Measurements from ENCODE around the gene NIN. TPM values are rescaled to one million over a fixed set of nuclear protein-coding genes. Genes with fewer than 3 reads are reported as not detected.

Gene NIN
- total RNA-seq, 2 experiments from 2014 or later = 104 TPM

DNA sequence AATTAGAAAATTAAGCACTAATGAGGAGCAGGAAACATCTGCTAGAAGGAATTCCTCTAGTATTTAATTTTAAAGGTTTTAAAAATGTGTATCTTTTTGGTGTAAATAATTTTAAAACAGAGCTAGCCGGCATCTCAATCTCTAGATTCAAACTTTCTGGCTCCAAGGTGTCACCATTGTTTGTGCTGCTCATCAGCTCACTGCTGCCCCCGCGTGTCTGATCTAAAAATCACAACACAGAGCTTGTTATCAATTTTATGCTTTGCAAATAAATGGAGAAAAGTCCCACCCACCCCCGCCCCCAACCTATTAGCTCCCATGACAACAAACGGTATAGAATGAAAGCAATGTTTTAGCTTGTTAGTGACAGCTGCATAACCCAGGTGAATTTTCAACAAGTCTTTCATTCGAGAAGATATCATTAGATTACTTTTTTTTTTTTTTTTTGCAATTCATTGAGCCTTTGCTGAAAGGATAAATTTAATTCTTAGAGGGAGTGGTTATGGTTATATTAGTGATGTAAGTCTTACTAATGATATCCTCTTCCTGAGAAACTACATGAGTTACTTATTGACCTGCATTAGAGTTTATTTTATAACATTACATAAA lies 29.6 kb upstream of the NIN start:
- ChIA-PET CTCF (interaction anchor here (0.6 to 11.9 kb wide), 63 partner anchors 8 to 1093 kb away, joined by 3 to 204 read pairs (median 6); partner anchors contain the start of genes ABHD12B, KLHDC2, NIN and TRIM9), POLR2A (interaction anchor here (0.7 to 3.9 kb wide), 16 partner anchors 17 to 568 kb away, joined by 3 to 40 read pairs (median 4); partner anchors contain the start of genes DMAC2L, L2HGDH and NIN)
- Mint-ChIP-seq H3K36me3 (ENCODE audit: low read depth) (no peaks in the 10 kb centered on the region), H3K4me3 (peak overlapping the region; percentile 84), H3K4me1 (ENCODE audit: low read depth) (peaks cover 18% of the 10 kb centered on the region), H3K27ac (peak overlapping the region; percentile 88), H3K9me3 (ENCODE audit: insufficient read depth) (no peaks in the 10 kb centered on the region), H3K27me3 (ENCODE audit: low read depth) (peaks cover 14% of the 10 kb centered on the region)
- DNase-seq (peak; percentile 93), ATAC-seq (peak; percentile 67)

DNA sequence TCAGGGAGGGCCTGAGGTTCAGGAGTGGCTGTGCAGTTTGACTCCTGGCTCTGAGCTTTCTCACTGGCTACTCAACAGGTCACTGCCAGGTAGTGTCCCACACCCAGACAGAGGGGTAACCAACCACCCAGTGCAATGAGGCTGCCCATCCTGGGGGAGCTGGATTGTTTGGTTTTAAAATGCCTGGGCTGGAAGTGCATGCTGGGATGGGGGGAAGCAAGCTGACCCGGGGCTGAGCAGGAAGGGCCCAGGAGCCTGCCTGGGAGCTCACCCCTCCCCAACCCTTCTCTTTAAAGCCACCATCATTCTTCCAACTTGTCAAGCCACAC lies 28.3 kb upstream of the NIN start:
- H3K4me1 Mint-ChIP-seq (ENCODE audit: low read depth) = peaks cover 24% of the 10 kb centered on the region
- H3K27ac Mint-ChIP-seq = peak overlapping the region; percentile 73
- ChIA-PET CTCF (interaction anchor here (0.7 to 11.9 kb wide), 24 partner anchors 7 to 539 kb away, joined by 3 to 204 read pairs (median 10); partner anchors contain the start of gene NIN), POLR2A (interaction anchor here (0.7 to 3.9 kb wide), 9 partner anchors 8 to 496 kb away, joined by 3 to 40 read pairs (median 5); partner anchors contain the start of gene NIN)
- no peaks in the 10 kb centered on the region for H3K36me3 Mint-ChIP-seq (ENCODE audit: low read depth)
- ATAC-seq (no peak), DNase-seq (no peak)
- H3K4me3 Mint-ChIP-seq = peak overlapping the region; percentile 84
- peaks cover 11% of the 10 kb centered on the region for H3K27me3 Mint-ChIP-seq (ENCODE audit: low read depth)
- no peaks in the 10 kb centered on the region for H3K9me3 Mint-ChIP-seq (ENCODE audit: insufficient read depth)

DNA sequence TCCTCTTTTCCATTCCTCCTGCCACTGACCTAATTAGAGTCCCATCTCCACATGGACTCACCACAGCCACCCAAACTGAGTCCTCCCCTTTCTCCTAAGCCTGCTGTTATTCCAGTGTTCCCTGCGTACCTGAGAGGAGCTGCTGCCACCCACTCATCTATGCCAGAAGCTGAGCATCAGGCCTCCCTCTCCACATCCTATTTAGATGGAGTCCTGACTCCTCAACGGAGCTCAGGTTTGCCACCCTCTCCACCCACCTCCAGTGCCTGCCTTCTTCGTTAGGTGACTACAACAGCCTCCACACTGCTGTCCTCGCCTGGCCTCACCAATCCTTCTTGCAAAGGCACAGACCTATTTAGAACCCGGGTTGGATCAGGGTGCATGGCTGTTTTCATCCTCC lies 25.7 kb upstream of the NIN start:
- ChIA-PET POLR2A (no interaction called here), CTCF (interaction anchor here (0.6 to 11.9 kb wide), 4 partner anchors 29 to 536 kb away, joined by 3 to 204 read pairs (median 78); partner anchors contain the start of gene NIN)
- H3K9me3 Mint-ChIP-seq (ENCODE audit: insufficient read depth) = no peaks in the 10 kb centered on the region
- DNase-seq (no peak), ATAC-seq (no peak)
- H3K36me3 Mint-ChIP-seq (ENCODE audit: low read depth) = no peaks in the 10 kb centered on the region
- H3K4me1 Mint-ChIP-seq (ENCODE audit: low read depth) = peaks cover 19% of the 10 kb centered on the region
- no peak overlapping the region for H3K27ac Mint-ChIP-seq
- H3K4me3 Mint-ChIP-seq = no peak overlapping the region
- peaks cover 5% of the 10 kb centered on the region for H3K27me3 Mint-ChIP-seq (ENCODE audit: low read depth)

DNA sequence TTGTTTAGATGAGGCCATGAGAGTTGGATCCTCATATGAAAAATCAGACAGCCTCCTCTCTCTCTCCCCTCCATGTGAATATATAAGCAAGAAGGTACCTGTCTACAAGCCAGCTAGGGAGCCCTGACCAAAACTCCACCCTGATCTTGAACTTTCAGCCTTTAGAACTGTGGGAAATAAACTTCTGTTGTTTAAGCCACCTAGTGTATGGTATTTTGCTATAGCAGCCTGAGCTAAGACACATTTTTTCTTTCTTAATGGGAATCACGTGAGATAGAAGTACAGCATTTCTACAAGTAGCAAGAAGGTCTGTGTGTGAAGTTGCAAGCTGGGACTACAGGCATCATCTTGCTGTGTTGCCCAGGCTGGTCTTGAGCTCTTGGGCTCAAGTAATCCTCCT lies 24.6 kb upstream of the NIN start:
- Mint-ChIP-seq H3K4me1 (ENCODE audit: low read depth) (peaks cover 19% of the 10 kb centered on the region), H3K4me3 (no peak overlapping the region), H3K27ac (no peak overlapping the region), H3K27me3 (ENCODE audit: low read depth) (peaks cover 5% of the 10 kb centered on the region), H3K36me3 (ENCODE audit: low read depth) (no peaks in the 10 kb centered on the region), H3K9me3 (ENCODE audit: insufficient read depth) (no peaks in the 10 kb centered on the region)
- CTCF ChIA-PET = interaction anchor here (0.6 to 11.9 kb wide), 4 partner anchors 27 to 99 kb away, joined by 3 to 204 read pairs (median 8); partner anchors contain the start of gene NIN
- POLR2A ChIA-PET = no interaction called here
- ATAC-seq (no peak), DNase-seq (no peak)

DNA sequence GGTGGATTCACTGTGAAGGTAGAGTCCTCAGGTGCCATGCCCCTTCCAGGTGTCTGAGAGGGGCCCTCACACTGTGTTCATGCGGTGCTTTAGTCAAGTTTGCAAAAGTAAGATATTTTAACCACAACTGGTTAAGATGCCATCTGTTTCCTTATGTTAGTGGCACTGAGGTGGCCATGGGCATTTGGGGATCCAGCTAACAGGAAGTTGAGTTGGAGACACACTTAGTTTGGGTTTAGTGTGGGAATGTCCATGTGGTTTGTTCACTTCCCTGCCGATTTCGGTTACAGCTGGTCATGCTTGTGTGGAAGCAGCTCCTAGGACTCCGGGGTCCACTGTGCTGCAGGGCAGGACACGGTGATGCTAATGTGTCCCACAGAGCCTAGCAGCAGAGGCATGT lies 23.6 kb upstream of the NIN start:
- ATAC-seq (no peak), DNase-seq (no peak)
- H3K27ac Mint-ChIP-seq = no peak overlapping the region
- no peaks in the 10 kb centered on the region for H3K36me3 Mint-ChIP-seq (ENCODE audit: low read depth)
- peaks cover 5% of the 10 kb centered on the region for H3K27me3 Mint-ChIP-seq (ENCODE audit: low read depth)
- H3K4me1 Mint-ChIP-seq (ENCODE audit: low read depth) = peaks cover 13% of the 10 kb centered on the region
- H3K9me3 Mint-ChIP-seq (ENCODE audit: insufficient read depth) = no peaks in the 10 kb centered on the region
- H3K4me3 Mint-ChIP-seq = no peak overlapping the region
- ChIA-PET POLR2A (no interaction called here), CTCF (interaction anchor here (2.1 to 11.9 kb wide), 2 partner anchors 26 to 78 kb away, joined by 8 to 204 read pairs; partner anchors contain the start of gene NIN)

DNA sequence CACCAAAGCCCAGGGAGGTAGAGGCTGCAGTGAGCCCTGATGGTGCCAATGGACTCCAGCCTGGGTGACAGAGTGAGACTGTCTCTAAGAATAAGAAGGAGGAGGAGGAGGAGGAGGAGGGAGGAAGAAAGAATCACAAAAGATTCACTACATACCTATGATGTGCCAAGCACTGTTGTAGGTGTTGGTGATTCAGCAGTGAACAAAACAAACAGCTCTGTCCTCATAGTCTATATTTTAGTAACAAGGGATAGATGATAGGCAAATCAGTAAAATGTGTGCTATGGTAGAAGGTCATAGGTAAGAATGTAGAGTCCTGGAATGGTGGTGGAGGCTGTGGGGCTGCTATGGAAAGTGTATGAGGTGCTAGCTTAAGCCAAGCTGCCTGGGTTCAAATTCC lies 22.9 kb upstream of the NIN start:
- no peak for ATAC-seq

DNA sequence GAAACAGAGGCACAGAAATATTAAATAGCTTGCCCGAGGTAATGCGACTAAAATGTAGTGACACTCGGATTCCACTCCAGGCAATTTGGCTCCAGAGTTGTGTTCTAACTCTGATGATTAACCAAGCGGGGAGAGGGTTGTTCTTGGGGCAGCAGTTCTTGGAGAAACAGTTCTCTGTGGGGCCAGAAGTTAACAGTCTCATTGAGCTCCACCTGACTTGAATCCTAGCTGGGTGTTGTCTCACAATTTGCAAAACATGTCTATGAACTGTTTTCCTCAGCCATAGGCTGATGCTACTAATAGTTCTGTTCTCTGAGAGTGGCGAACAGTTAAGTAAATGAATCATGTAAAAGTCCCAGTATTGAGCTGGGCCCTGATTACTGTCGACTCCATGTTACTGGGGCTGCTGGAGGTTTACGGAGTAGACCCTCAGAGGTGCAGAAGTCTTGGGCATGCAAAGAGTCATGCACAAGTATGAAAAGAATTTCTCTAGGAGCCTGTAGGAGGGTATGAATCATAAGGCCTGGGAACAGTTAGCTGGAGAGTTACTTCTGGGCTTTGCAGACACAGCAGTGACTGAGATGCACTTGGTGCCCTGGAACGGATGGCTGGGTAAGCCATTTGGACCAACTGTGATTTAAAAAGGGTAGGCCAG lies 15.4 kb upstream of the NIN start:
- ChIA-PET POLR2A (no interaction called here), CTCF (interaction anchor here (1.2 to 1.7 kb wide), 4 partner anchors 13 to 122 kb away, joined by 3 to 8 read pairs (median 4); no protein-coding TSS in a partner anchor)
- no peak overlapping the region for H3K27ac Mint-ChIP-seq
- H3K4me1 Mint-ChIP-seq (ENCODE audit: low read depth) = peaks cover 14% of the 10 kb centered on the region
- H3K4me3 Mint-ChIP-seq = no peak overlapping the region
- ATAC-seq (no peak), DNase-seq (no peak)
- peaks cover 9% of the 10 kb centered on the region for H3K27me3 Mint-ChIP-seq (ENCODE audit: low read depth)
- no peaks in the 10 kb centered on the region for H3K36me3 Mint-ChIP-seq (ENCODE audit: low read depth)
- no peaks in the 10 kb centered on the region for H3K9me3 Mint-ChIP-seq (ENCODE audit: insufficient read depth)

More for the DNA sequence above, 22.9 kb upstream of the NIN start:
- Mint-ChIP-seq H3K9me3 (ENCODE audit: insufficient read depth) (no peaks in the 10 kb centered on the region), H3K4me1 (ENCODE audit: low read depth) (peaks cover 7% of the 10 kb centered on the region), H3K27ac (no peak overlapping the region), H3K36me3 (ENCODE audit: low read depth) (no peaks in the 10 kb centered on the region), H3K27me3 (ENCODE audit: low read depth) (peaks cover 7% of the 10 kb centered on the region), H3K4me3 (no peak overlapping the region)
- POLR2A ChIA-PET = no interaction called here
- CTCF ChIA-PET = interaction anchor here (2.1 to 11.9 kb wide), 2 partner anchors 26 to 77 kb away, joined by 8 to 204 read pairs; partner anchors contain the start of gene NIN
- no peak for DNase-seq

DNA sequence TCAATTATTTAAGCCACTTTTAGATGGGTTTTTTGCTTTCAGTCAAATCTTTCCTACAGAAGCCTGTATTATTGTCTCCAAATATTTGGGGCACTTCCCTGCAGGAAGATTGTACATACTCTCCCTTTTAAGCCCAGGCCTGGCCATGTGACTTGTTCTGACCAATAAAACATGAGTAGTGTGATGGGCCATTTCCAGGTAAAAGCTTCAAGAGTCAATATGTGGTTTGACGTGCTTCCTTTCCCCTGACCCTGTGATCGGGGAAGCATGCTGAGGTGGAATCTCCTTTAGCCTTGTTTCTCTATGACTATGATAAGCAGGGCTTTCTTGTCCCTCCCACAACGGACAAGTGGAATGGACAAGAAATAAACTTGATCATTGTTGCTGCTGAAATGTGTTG lies 14.2 kb upstream of the NIN start:
- ATAC-seq (no peak), DNase-seq (no peak)
- peaks cover 9% of the 10 kb centered on the region for H3K27me3 Mint-ChIP-seq (ENCODE audit: low read depth)
- ChIA-PET POLR2A (no interaction called here), CTCF (interaction anchor here (1.4 kb wide), 2 partner anchors 12 to 27 kb away, joined by 3 to 4 read pairs; no protein-coding TSS in a partner anchor)
- no peaks in the 10 kb centered on the region for H3K9me3 Mint-ChIP-seq (ENCODE audit: insufficient read depth)
- H3K4me1 Mint-ChIP-seq (ENCODE audit: low read depth) = peaks cover 14% of the 10 kb centered on the region
- H3K4me3 Mint-ChIP-seq = no peak overlapping the region
- H3K27ac Mint-ChIP-seq = no peak overlapping the region
- H3K36me3 Mint-ChIP-seq (ENCODE audit: low read depth) = no peaks in the 10 kb centered on the region

DNA sequence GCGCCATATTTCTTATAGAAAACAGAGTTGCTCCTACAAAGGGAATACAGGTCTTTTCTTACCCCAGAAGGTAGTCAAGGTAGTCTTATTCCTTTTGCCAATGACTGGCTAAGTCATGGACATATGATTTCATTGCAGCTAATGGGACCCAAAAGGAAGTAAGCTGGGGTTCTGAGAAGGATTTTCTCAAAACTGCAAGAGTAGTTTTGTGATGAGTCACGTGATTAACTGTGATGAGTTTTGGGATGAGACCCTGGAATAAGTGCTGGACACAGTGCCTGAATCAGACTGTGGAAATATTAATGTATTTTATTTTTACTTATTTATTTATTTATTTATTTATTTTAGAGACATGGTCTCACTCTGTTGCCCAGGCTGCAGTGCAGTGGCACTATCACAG lies 13.4 kb upstream of the NIN start:
- ATAC-seq = no peak
- Mint-ChIP-seq H3K27ac (no peak overlapping the region), H3K4me1 (ENCODE audit: low read depth) (peaks cover 21% of the 10 kb centered on the region), H3K4me3 (no peak overlapping the region), H3K36me3 (ENCODE audit: low read depth) (no peaks in the 10 kb centered on the region), H3K27me3 (ENCODE audit: low read depth) (peaks cover 9% of the 10 kb centered on the region), H3K9me3 (ENCODE audit: insufficient read depth) (no peaks in the 10 kb centered on the region)
- CTCF ChIA-PET = no interaction called here
- POLR2A ChIA-PET = no interaction called here
- DNase-seq = no peak

DNA sequence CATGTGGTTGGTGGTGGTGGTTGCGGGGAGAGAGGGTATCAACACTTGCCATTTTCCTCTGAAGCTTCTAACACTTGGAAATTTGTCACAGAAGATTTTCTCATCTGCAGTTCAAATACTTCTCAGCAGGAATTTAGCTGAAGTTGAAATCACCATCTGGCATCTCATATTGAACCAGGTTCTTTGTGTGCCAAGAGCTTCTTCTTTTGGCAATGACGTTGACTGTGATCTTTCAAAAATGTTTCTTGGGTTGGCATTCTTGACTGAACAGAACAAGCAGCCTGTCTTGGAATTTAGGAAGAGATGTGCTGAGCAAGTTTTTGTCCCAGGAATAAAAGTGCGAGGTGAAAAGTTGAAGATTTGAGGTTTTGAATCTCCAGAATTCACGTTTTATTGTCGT lies 8.7 kb upstream of the NIN start:
- no peaks in the 10 kb centered on the region for H3K27me3 Mint-ChIP-seq (ENCODE audit: low read depth)
- DNase-seq (no peak), ATAC-seq (no peak)
- H3K9me3 Mint-ChIP-seq (ENCODE audit: insufficient read depth) = no peaks in the 10 kb centered on the region
- H3K36me3 Mint-ChIP-seq (ENCODE audit: low read depth) = no peaks in the 10 kb centered on the region
- H3K4me1 Mint-ChIP-seq (ENCODE audit: low read depth) = peaks cover 37% of the 10 kb centered on the region
- no peak overlapping the region for H3K27ac Mint-ChIP-seq
- CTCF ChIA-PET = interaction anchor here (1.2 to 2.9 kb wide), 4 partner anchors 10 to 54 kb away, joined by 3 to 21 read pairs (median 4); no protein-coding TSS in a partner anchor
- no peak overlapping the region for H3K4me3 Mint-ChIP-seq
- POLR2A ChIA-PET = interaction anchor here (1.0 to 1.6 kb wide), 2 partner anchors 10 to 20 kb away, joined by 4 to 6 read pairs; no protein-coding TSS in a partner anchor

DNA sequence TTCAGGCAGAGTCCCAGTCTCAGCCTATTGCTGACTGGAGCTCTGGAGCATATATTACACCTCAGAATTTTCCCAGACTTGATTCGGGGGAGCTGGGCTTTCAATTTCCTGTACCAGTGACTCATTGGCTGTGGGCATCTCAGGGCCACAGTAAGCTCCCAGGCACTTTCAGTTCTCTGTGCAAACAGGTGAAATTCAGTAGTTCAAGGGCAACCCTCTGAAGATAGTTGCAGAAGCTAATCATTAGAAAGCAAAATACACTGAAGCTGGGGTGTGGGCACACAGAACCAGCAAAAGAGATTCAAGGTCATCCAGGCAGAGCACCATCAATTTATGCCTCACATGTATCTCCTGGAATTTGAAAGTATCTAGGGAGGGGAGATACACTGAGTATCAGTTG lies 8.1 kb upstream of the NIN start:
- POLR2A ChIA-PET = interaction anchor here (1.0 to 1.6 kb wide), 2 partner anchors 9 to 21 kb away, joined by 4 to 6 read pairs; no protein-coding TSS in a partner anchor
- H3K4me1 Mint-ChIP-seq (ENCODE audit: low read depth) = peaks cover 41% of the 10 kb centered on the region
- no peak overlapping the region for H3K4me3 Mint-ChIP-seq
- no peaks in the 10 kb centered on the region for H3K36me3 Mint-ChIP-seq (ENCODE audit: low read depth)
- DNase-seq (peak; percentile 33), ATAC-seq (peak; percentile 59)
- no peaks in the 10 kb centered on the region for H3K27me3 Mint-ChIP-seq (ENCODE audit: low read depth)
- H3K27ac Mint-ChIP-seq = peak overlapping the region; percentile 17
- no peaks in the 10 kb centered on the region for H3K9me3 Mint-ChIP-seq (ENCODE audit: insufficient read depth)
- CTCF ChIA-PET = interaction anchor here (1.0 to 2.9 kb wide), 8 partner anchors 8 to 62 kb away, joined by 3 to 21 read pairs (median 3); no protein-coding TSS in a partner anchor

Data from activated CD8-positive, alpha-beta T cell treated with anti-CD3 and anti-CD28 coated beads, Interleukin-2, amount 10 ng/mL, durations not matched to agents 7 days and 5 days (primary cell).